ENCODE data around the gene ESPNL.
A peak's percentile ranks its signal among the peaks of the same experiment; 100 is the strongest.

Gene ESPNL

DNA sequence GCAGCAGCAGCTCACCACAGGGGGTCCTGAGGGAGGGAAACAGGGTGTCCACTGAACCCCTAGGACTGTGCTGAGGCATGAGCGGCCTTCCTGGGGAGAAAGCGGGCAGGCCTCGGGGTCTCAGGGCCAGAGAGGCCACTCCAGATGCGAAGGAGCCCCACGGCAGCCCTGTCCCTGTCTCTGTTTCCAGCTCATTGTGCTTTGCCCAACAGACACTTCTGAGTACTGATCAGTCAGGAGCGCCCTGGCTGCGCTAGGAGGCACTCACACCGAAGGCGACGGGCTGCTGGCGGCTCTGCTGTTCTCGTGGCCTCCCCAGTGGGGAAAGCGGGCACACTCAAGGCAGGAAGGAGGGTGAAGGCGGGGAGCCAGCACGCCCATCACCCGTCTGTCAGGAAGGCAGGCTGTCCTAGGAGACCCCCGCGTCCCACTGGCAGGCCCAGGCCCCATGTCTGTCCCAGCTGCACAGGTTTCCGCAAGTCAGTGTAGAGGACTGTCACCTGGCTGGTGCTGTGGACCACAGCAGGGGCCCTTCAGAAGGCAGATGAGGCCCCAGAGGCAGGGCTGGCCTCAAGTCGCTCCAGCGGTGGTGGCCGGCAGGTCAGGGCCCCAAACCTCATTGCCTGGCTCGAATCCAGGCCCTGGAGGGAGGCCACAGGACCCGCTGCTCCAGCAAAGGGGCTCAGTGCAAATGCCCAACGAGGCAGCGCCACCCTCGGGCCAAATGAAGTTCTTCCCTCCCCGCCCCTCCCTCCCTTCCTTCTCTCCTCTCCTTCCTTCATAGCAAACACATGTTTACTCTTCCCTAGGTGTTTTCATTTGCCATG, 6.8 kb downstream of the ESPNL start:
- peak overlapping the region; percentile 73 for H3K4me3 ChIP-seq (ENCODE audit: low read length)
- TF ChIP-seq CTCF (IDR thresholded peaks at IDR 0.05; ENCODE audit: low read depth, low read length, poor library complexity, severe bottlenecking) (peak; percentile 70), EZH2phosphoT487 (IDR thresholded peaks at IDR 0.05; ENCODE audit: borderline replicate concordance, low read length) (no peak)
- H3K27me3 ChIP-seq (ENCODE audit: control insufficient read depth, low read length), result no peaks in the 10 kb centered on the region
- H3K4me2 ChIP-seq (ENCODE audit: low read length), result peak overlapping the region; percentile 97
- no peaks in the 10 kb centered on the region for H4K20me1 ChIP-seq (ENCODE audit: control insufficient read depth, insufficient read depth, low read depth, low read length)
- peaks cover 47% of the 10 kb centered on the region for H3K4me1 ChIP-seq (ENCODE audit: control insufficient read depth, low read length)
- no peaks in the 10 kb centered on the region for H3K36me3 ChIP-seq (ENCODE audit: control insufficient read depth, low read length)
- H3K27ac ChIP-seq (ENCODE audit: low read depth, low read length), result peak overlapping the region; percentile 89
- no peaks in the 10 kb centered on the region for H3K9me2 ChIP-seq (replicated peaks; ENCODE audit: control insufficient read depth, low read length)
- H3K9me3 ChIP-seq (ENCODE audit: control insufficient read depth, insufficient read depth, low read length), result no peaks in the 10 kb centered on the region
- H3F3A ChIP-seq (ENCODE audit: control insufficient read depth, insufficient read depth), result peaks cover 16% of the 10 kb centered on the region
- H3K79me2 ChIP-seq (ENCODE audit: control insufficient read depth, low read length), result no peaks in the 10 kb centered on the region

GRCh38 chr2:238107525-238108422, 7.6 kb downstream of the ESPNL start:
- Histone ChIP-seq H3K27me3 (ENCODE audit: control insufficient read depth, low read length) (no peaks in the 10 kb centered on the region), H3K4me3 (ENCODE audit: low read length) (peak overlapping the region; percentile 73), H3K36me3 (ENCODE audit: control insufficient read depth, low read length) (no peaks in the 10 kb centered on the region), H3K4me2 (ENCODE audit: low read length) (peak overlapping the region; percentile 97), H3K9me2 (replicated peaks; ENCODE audit: control insufficient read depth, low read length) (no peaks in the 10 kb centered on the region), H3K4me1 (ENCODE audit: control insufficient read depth, low read length) (peaks cover 47% of the 10 kb centered on the region), H4K20me1 (ENCODE audit: control insufficient read depth, insufficient read depth, low read depth, low read length) (no peaks in the 10 kb centered on the region), H3K27ac (ENCODE audit: low read depth, low read length) (peak overlapping the region; percentile 89), H3K79me2 (ENCODE audit: control insufficient read depth, low read length) (no peaks in the 10 kb centered on the region), H3K9me3 (ENCODE audit: control insufficient read depth, insufficient read depth, low read length) (0 out of 2 replicates have a peak, but pooled peaks cover 3% of the 10 kb centered on the region), H3F3A (ENCODE audit: control insufficient read depth, insufficient read depth) (peaks cover 17% of the 10 kb centered on the region)
- TF ChIP-seq CTCF (IDR thresholded peaks at IDR 0.05; ENCODE audit: low read depth, low read length, poor library complexity, severe bottlenecking) (no peak), EZH2phosphoT487 (IDR thresholded peaks at IDR 0.05; ENCODE audit: borderline replicate concordance, low read length) (no peak)

GRCh38 chr2:238108423-238109183, 8.5 kb downstream of the ESPNL start:
- Histone ChIP-seq H3K27me3 (ENCODE audit: control insufficient read depth, low read length) (no peaks in the 10 kb centered on the region), H3K9me3 (ENCODE audit: control insufficient read depth, insufficient read depth, low read length) (0 out of 2 replicates have a peak, but pooled peaks cover 5% of the 10 kb centered on the region), H3K4me1 (ENCODE audit: control insufficient read depth, low read length) (peaks cover 47% of the 10 kb centered on the region), H3K4me2 (ENCODE audit: low read length) (peak overlapping the region; percentile 97), H3K9me2 (replicated peaks; ENCODE audit: control insufficient read depth, low read length) (no peaks in the 10 kb centered on the region), H3K27ac (ENCODE audit: low read depth, low read length) (peak overlapping the region; percentile 89), H3F3A (ENCODE audit: control insufficient read depth, insufficient read depth) (peaks cover 17% of the 10 kb centered on the region), H4K20me1 (ENCODE audit: control insufficient read depth, insufficient read depth, low read depth, low read length) (no peaks in the 10 kb centered on the region), H3K4me3 (ENCODE audit: low read length) (peak overlapping the region; percentile 73), H3K79me2 (ENCODE audit: control insufficient read depth, low read length) (no peaks in the 10 kb centered on the region), H3K36me3 (ENCODE audit: control insufficient read depth, low read length) (no peaks in the 10 kb centered on the region)
- TF ChIP-seq EZH2phosphoT487 (IDR thresholded peaks at IDR 0.05; ENCODE audit: borderline replicate concordance, low read length) (no peak), CTCF (IDR thresholded peaks at IDR 0.05; ENCODE audit: low read depth, low read length, poor library complexity, severe bottlenecking) (no peak)

All from DOHH2 (cell line).